Measurements from ENCODE around the gene PYGB.

DNA sequence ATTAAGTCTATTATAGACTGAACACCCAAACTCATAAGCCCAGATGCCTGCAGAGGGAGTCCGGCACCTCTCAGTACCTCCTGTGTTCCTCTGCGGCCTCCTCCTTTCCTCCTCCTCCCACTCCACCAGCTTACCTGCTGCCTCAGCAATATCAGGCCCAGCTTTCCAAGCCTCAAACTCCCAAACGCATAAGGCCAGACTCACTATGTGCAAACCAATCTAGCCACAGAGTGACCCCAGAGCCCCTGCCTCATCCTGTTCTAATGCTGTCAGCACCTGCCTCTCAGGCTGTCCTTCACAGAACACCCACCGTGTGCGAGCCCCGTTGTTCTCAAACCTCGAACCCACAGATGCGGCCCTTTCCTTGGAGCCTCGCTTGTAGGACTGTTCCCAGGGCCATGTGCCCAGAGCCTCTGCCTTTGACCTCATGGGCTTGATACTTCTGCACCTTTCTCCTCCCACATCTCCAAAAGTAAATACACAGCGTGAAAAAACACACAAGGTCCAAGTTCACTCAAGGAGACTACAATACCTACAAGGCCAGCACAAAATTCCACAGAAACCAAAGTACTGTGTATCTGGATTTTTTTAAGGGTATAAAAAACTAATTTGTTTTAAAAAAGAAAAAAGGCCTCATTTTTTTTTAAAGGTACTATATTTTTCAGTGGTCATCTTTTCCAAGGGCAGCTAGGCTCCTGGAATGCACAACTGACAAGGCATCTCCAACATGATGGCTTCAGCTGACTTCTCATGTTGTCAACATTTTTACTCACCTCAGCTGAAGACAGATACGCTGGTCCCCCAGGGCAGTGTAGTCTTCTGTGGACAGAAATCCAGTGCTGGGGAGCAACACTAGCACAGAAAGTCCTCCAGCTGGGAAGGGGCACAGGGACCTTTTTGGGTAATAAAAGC, 90.5 kb downstream of the PYGB start:
- TF ChIP-seq SUZ12 (IDR thresholded peaks at IDR 0.05; ENCODE audit: extremely low read depth, insufficient read depth, insufficient read length) (no peak), ZNF274 (IDR thresholded peaks at IDR 0.05; ENCODE audit: low read depth, low read length) (no peak)

Data from NT2/D1 (cell line).